Astrocyte of the spinal cord (primary cell): ENCODE results near the gene OR5H2.

Source experiments
- DNase-seq: peaks from one replicate; pipeline ENCODE4 v3.0.0; 2011; ENCODE audit warnings: low read depth, low spot score
- H3K4me3 ChIP-seq: 2 replicates; pipeline ENCODE4 v1.5.1; 2011; ENCODE audit warnings: low read depth, mild to moderate bottlenecking, low read length, moderate library complexity
- in situ Hi-C: cut with HindIII; loops from 2 replicates; pipeline ENCODE4 v1.10.0; 2017; ENCODE audit warnings: low sequenced_read_pairs
- TF ChIP-seq, protein P1 (sequence below): IDR thresholded peaks from 2 replicates; pipeline ENCODE4 v1.5.1; 2012; ENCODE audit warnings: low read depth, mild to moderate bottlenecking, low read length, inconsistent platforms

The OR5H2 gene

DNA sequence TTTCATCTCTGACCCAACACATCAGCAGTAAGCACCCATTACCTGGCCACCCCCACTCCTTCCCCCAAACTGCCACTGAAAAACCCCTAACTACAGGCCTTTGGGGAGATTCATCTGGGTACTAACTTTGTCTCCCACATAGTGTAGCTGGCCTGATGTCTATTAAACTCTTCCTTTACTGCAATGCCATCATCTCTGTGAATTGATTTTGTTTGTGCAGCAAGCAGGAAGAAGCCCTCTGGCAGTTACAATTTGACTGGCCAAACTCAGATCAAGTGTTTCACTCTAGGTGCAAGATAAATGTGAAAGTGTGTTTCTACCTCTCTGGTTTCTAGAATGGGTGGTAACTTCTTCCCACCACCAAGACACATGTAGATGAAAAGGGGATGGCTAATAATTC is 44.6 kb downstream of the OR5H2 start:
- in situ Hi-C loops = no loop called here

DNA sequence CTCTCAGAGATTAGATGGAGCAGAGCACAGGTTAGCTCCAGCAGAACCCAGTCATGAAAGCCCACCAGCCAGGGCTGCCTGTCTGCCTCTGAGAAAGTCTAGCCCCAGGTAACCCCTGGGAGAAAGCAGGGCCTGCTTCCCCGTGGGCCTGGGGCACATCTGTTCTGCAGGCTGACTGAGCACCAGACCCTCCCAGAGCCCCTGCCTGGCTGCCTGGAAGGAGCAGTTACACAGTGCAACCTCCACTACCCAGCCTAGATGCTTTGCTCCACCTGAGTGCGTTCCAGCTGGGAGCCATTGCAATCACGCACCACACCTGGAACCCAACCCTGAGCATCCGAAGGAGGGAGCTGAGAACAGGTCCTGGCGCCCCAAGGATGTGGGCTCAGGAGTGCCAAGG is 46.6 kb downstream of the OR5H2 start:
- in situ Hi-C loops = no loop called here
- DNase-seq = no peak
- no peak overlapping the region for H3K4me3 ChIP-seq
- TF ChIP-seq, protein P1, sequence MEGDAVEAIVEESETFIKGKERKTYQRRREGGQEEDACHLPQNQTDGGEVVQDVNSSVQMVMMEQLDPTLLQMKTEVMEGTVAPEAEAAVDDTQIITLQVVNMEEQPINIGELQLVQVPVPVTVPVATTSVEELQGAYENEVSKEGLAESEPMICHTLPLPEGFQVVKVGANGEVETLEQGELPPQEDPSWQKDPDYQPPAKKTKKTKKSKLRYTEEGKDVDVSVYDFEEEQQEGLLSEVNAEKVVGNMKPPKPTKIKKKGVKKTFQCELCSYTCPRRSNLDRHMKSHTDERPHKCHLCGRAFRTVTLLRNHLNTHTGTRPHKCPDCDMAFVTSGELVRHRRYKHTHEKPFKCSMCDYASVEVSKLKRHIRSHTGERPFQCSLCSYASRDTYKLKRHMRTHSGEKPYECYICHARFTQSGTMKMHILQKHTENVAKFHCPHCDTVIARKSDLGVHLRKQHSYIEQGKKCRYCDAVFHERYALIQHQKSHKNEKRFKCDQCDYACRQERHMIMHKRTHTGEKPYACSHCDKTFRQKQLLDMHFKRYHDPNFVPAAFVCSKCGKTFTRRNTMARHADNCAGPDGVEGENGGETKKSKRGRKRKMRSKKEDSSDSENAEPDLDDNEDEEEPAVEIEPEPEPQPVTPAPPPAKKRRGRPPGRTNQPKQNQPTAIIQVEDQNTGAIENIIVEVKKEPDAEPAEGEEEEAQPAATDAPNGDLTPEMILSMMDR = no peak

More for the DNA sequence above, 44.6 kb downstream of the OR5H2 start:
- H3K4me3 ChIP-seq = no peak overlapping the region
- TF ChIP-seq, protein P1 = no peak
- DNase-seq = no peak

DNA sequence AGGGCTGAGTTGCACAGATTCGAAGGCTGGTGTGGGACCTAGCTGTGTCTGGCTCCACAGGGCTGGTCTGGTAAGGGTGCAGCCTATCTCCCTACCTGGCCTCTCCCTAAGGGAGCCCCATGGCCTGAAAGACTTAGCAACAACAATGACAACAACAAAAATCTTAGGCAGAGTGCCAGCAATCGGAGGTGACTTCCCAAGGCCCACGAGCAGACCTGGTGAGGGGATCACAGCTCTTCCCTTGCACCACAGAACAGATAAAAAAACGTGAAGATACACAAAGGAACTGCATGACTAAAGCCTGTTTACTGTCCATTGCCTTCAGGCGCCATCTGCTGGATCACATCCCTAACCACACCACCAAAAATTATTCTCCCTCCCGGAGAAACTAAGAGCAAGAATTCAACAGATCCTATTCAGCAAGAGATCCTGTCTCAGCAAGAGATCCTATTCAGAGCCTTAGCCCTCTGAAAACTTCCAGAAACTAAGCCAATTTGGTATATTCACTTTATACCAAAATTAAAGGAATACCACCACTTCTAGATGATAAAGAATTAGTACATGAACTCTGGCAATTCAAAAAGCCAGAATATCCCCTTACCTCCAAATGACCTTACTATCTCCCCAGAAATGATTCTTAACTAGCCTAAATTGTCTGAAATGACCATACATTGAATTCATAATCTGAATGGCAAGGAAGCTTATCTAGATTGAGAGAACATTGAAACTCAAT is 47.3 kb downstream of the OR5H2 start:
- peak; percentile 43 for DNase-seq
- TF ChIP-seq, protein P1 = peak; percentile 84
- in situ Hi-C loops = no loop called here
- H3K4me3 ChIP-seq = no peak overlapping the region

DNA sequence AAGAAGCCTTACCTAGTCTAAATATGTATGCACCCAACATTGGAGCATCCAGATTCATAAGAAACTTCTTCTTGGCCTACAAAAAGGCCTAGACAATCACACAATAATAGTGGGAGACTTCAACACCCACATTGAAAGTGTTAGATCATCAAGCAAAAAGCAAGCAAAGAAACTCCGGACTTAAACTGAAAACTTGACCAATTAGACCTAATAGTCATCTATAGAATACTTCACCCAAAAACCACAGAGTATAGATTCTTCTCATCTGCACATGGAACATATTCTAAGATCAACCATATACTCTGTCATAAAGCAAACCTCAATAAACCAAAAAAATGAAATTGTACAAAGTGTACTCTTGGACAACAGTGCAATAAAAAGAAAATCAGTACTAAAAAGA is 49.0 kb downstream of the OR5H2 start:
- no peak for DNase-seq
- no peak overlapping the region for H3K4me3 ChIP-seq
- TF ChIP-seq, protein P1 = no peak
- in situ Hi-C loops = no loop called here
